Endometrial microvascular endothelial cells (primary cell): Measurements from ENCODE around the gene SLC4A5. TPM values are rescaled to one million over a fixed set of nuclear protein-coding genes. Genes with fewer than 3 reads are reported as not detected.

Source experiments
- in situ Hi-C: cut with HindIII; loops from 2 replicates; pipeline ENCODE4 v1.10.0; 2017; ENCODE audit warnings: low sequenced_read_pairs, low pct_unique_long_range_greater_than_20kb; ENCODE audit errors: inconsistent ontology term
- total RNA-seq: library from RNA; depleted of rRNA; stranded (reverse); fragments of >200 nt; gene quantifications from one replicate; pipeline ENCODE4 v1.2.3, GENCODE V29; 2015; ENCODE audit errors: inconsistent ontology term

The SLC4A5 gene
- total RNA-seq, 1 donor from 2014 or later, result 0.37 TPM

GRCh38 chr2:74290466-74291217 lies 52.6 kb downstream of the SLC4A5 start:
- in situ Hi-C loops, result no loop called here

GRCh38 chr2:74290066-74290465 lies 53.1 kb downstream of the SLC4A5 start:
- in situ Hi-C loops, result no loop called here

GRCh38 chr2:74286725-74287124 lies 56.5 kb downstream of the SLC4A5 start:
- in situ Hi-C loops, result no loop called here

GRCh38 chr2:74281141-74281975 lies 61.9 kb downstream of the SLC4A5 start:
- in situ Hi-C loops, result no loop called here

GRCh38 chr2:74278694-74279093 lies 64.5 kb downstream of the SLC4A5 start:
- in situ Hi-C loops, result no loop called here

GRCh38 chr2:74278176-74278575 lies 65.0 kb downstream of the SLC4A5 start:
- in situ Hi-C loops, result no loop called here

GRCh38 chr2:74275228-74275627 lies 68.0 kb downstream of the SLC4A5 start:
- in situ Hi-C loops, result no loop called here

- in situ Hi-C loops, result no loop called here
These were observed 73.5 kb downstream of the SLC4A5 start for GRCh38 chr2:74269667-74270066.

- in situ Hi-C loops, result no loop called here
These were observed 76.1 kb downstream of the SLC4A5 start for GRCh38 chr2:74267068-74267467.

GRCh38 chr2:74264281-74264680 lies 78.9 kb downstream of the SLC4A5 start:
- in situ Hi-C loops, result no loop called here

- in situ Hi-C loops, result no loop called here
These were observed 80.5 kb downstream of the SLC4A5 start for GRCh38 chr2:74262681-74263080.

GRCh38 chr2:74261204-74261864 lies 81.9 kb downstream of the SLC4A5 start:
- in situ Hi-C loops, result no loop called here

- in situ Hi-C loops, result no loop called here
These were observed 82.7 kb downstream of the SLC4A5 start for GRCh38 chr2:74260495-74260894.

- in situ Hi-C loops, result no loop called here
These were observed 83.5 kb downstream of the SLC4A5 start for GRCh38 chr2:74259733-74260132.

- in situ Hi-C loops, result no loop called here
These were observed 84.0 kb downstream of the SLC4A5 start for GRCh38 chr2:74259191-74259590.

- in situ Hi-C loops, result no loop called here
These were observed 87.5 kb downstream of the SLC4A5 start for GRCh38 chr2:74255660-74256213.

GRCh38 chr2:74253971-74254310 lies 89.3 kb downstream of the SLC4A5 start:
- in situ Hi-C loops, result no loop called here

- in situ Hi-C loops, result no loop called here
These were observed 89.8 kb downstream of the SLC4A5 start for GRCh38 chr2:74253306-74253970.

GRCh38 chr2:74252862-74253261 lies 90.4 kb downstream of the SLC4A5 start:
- in situ Hi-C loops, result no loop called here
